Activated T-cell treated with anti-CD3 and anti-CD28 coated beads, Interleukin-2, amount 50 U/mL, for 48 hours (primary cell): ENCODE measurements around the gene SLC22A9.

ENCODE experiments used
- DNase-seq, 2 experiments: peaks; one replicate each; pipeline ENCODE4 v3.0.0-alpha.2; 2020

The SLC22A9 gene

DNA sequence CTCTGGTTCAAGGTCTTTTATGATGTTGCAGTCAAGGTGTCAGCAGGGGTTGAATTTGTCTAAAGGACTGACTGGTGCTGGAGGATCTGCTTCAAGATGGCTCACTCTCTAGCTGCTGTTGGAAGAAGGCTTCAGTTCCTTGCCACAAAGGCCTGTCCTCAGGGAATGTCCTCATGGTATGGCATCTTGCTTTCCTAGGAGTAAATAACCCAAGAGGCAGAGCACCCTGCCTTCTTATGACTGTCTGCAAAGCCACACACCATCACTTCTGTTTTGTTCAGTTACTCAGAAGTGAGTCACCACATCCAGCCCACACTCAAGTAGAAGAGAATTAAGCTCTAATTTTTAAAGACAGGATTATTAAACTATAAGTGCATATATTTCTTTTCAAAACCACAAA, 76.1 kb downstream of the SLC22A9 start:
- DNase-seq: peak; percentile 27 to 36

DNA sequence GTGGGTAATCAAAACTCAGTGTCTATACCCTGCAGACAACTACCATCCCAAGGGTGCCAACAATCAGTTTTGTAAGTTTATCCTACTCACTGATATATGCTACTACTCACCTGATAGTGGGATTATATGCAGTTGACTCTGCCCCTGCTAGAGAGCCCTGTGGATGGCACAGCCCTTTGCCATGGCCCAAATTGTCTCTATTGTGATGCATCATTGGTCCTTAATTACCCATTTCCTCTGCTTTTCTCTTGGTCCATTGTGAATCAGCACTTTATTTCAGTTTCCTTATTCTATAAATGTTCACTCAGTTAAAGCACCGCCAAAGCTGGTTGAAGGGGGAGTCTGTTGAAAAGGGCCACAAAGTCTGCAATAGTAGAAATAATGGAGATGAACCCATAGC, 79.1 kb downstream of the SLC22A9 start:
- DNase-seq: no peak

- no peak for DNase-seq
Observed at GRCh38 chr11:63459586-63459985, 90.0 kb downstream of the SLC22A9 start.
